Measurements from ENCODE around the gene CEP104.
A peak's percentile ranks its signal among the peaks of the same experiment; 100 is the strongest.

CEP104 gene

GRCh38 chr1:3799976-3800685, 56.9 kb downstream of the CEP104 start:
- in situ Hi-C loops (cut with HindIII; ENCODE audit: low sequenced_read_pairs): no loop called here
- no peak for TF ChIP-seq CTCF (IDR thresholded peaks at IDR 0.05; ENCODE audit: low read depth, low read length)
- no peak for DNase-seq (ENCODE audit: low read depth, low spot score)

GRCh38 chr1:3796215-3797061, 60.6 kb downstream of the CEP104 start, which contains the start of gene LRRC47:
Gene LRRC47, minus strand, starts transcription at chr1:3796498. Its CDS starts 22 bp downstream, at chr1:3796476.
- DNase-seq (ENCODE audit: low read depth, low spot score): peak; percentile 91
- peak within 1 kb of the TSS; percentile 61 for H3K4me3 ChIP-seq (ENCODE audit: low read depth, low read length)
- in situ Hi-C loops (cut with HindIII; ENCODE audit: low sequenced_read_pairs): no loop called here
- no peak for TF ChIP-seq CTCF (IDR thresholded peaks at IDR 0.05; ENCODE audit: low read depth, low read length)

More at GRCh38 chr1:3799976-3800685, 56.9 kb downstream of the CEP104 start:
- H3K4me3 ChIP-seq (ENCODE audit: low read depth, low read length): no peak overlapping the region

DNA sequence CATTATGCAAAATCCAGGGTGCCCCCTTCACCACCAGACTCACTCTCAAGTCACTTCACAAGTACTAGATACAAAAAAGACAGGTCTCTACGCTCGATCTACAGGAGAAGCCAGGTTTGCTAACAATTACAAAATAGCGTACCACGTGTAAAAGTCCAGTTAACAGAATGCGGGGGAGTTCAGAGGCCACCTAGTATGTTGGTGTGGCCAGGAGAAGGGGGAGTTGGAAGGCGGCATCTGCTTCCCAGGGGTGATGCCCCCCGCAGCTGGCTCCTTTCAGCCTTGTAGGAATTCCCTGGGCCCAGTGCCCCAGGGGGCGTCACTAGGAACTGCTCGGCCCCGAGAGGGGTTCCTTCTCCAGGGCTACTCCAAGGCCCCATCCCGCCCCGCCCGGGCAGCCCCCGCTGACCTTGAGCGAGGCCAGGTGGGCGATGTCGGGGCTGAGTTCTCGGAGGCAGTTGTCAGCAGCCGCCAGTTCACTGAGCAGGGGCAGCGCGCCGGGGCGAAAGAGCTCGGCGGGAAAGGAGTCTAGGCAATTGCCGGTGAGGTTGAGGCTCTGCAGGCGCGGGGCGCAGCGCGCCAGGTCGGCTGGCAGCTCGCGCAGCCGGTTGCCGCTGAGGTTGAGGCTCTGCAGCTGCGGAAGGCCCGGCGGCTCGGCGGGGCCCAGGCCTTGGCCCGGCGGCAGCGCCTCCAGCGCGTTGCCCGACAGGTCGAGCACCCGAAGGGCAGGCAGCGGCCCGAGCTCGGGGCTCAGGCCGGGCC, 61.4 kb downstream of the CEP104 start:
- no peak for TF ChIP-seq CTCF (IDR thresholded peaks at IDR 0.05; ENCODE audit: low read depth, low read length)
- no peak for DNase-seq (ENCODE audit: low read depth, low spot score)
- in situ Hi-C loops (cut with HindIII; ENCODE audit: low sequenced_read_pairs): no loop called here
- peak overlapping the region; percentile 61 for H3K4me3 ChIP-seq (ENCODE audit: low read depth, low read length)

GRCh38 chr1:3790952-3791351, 66.1 kb downstream of the CEP104 start:
- no peak for TF ChIP-seq CTCF (IDR thresholded peaks at IDR 0.05; ENCODE audit: low read depth, low read length)
- no peak for DNase-seq (ENCODE audit: low read depth, low spot score)
- no peak overlapping the region for H3K4me3 ChIP-seq (ENCODE audit: low read depth, low read length)
- in situ Hi-C loops (cut with HindIII; ENCODE audit: low sequenced_read_pairs): no loop called here

DNA sequence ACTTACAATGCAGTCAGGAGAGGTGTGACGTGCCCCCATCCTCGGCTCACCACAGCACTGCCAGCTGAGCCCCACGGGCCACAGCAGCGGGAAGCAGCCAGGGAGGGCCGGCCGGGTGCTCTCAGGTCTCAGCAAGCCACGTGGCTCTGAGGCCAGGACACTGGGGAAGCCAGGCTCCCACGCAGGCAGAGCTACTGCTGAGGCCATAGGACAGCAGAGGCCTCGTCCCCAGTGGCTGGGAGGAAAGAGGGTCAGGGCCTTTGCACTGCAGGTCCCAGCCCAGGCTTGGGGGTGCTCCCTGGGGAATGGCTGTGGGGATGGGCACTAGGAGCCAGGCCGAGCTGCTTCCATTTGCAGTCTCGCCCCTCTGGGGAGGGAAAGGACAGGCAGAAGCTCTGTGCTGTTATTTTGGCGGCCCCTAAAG, 66.5 kb downstream of the CEP104 start:
- H3K4me3 ChIP-seq (ENCODE audit: low read depth, low read length): no peak overlapping the region
- no peak for DNase-seq (ENCODE audit: low read depth, low spot score)
- in situ Hi-C loops (cut with HindIII; ENCODE audit: low sequenced_read_pairs): no loop called here
- TF ChIP-seq CTCF (IDR thresholded peaks at IDR 0.05; ENCODE audit: low read depth, low read length): no peak
